ENCODE results near the gene RADX. TPM values are rescaled to one million over a fixed set of nuclear protein-coding genes. Genes with fewer than 3 reads are reported as not detected.
A peak's percentile ranks its signal among the peaks of the same experiment; 100 is the strongest.
"Not testable (repeated sequence)": the region's sequence is repeated elsewhere in the genome, so short reads cannot be mapped to it uniquely, and the experiment has no call there.

RADX gene
- 1.0 and 5.0 TPM in 2 replicates for total RNA-seq

- DNase-seq (ENCODE audit: low read depth), result peak; percentile 73
Measured at GRCh38 chrX:106611679-106612392, at the start of gene RADX. RADX (plus strand) TSS chrX:106611978; CDS start chrX:106612081, 103 bp downstream.

- no peak for DNase-seq (ENCODE audit: low read depth)
Measured at GRCh38 chrX:106564986-106565385, 46.8 kb upstream of the RADX start.

GRCh38 chrX:106566362-106566761 is 45.4 kb upstream of the RADX start:
- DNase-seq (ENCODE audit: low read depth), result no peak

- DNase-seq (ENCODE audit: low read depth), result no peak
Measured at GRCh38 chrX:106581856-106582255, 29.9 kb upstream of the RADX start.

GRCh38 chrX:106585478-106585877 is 26.3 kb upstream of the RADX start:
- no peak for DNase-seq (ENCODE audit: low read depth)

- no peak for DNase-seq (ENCODE audit: low read depth)
Measured at GRCh38 chrX:106588801-106589200, 23.0 kb upstream of the RADX start.

GRCh38 chrX:106599411-106599810 is 12.4 kb upstream of the RADX start:
- no peak for DNase-seq (ENCODE audit: low read depth)

- no peak for DNase-seq (ENCODE audit: low read depth)
Measured at GRCh38 chrX:106606571-106606970, 5.2 kb upstream of the RADX start.

- DNase-seq (ENCODE audit: low read depth), result no peak
Measured at GRCh38 chrX:106608016-106608415, 3.8 kb upstream of the RADX start.

GRCh38 chrX:106611317-106611678 is 480 bp upstream of the RADX start:
- DNase-seq (ENCODE audit: low read depth), result no peak

GRCh38 chrX:106612393-106612763 is 600 bp downstream of the RADX start:
- DNase-seq (ENCODE audit: low read depth), result no peak

GRCh38 chrX:106613277-106613676 is 1.5 kb downstream of the RADX start:
- no peak for DNase-seq (ENCODE audit: low read depth)

GRCh38 chrX:106615041-106615440 is 3.3 kb downstream of the RADX start:
- no peak for DNase-seq (ENCODE audit: low read depth)

GRCh38 chrX:106619797-106620196 is 8.0 kb downstream of the RADX start:
- peak; percentile 20 for DNase-seq (ENCODE audit: low read depth)

- no peak for DNase-seq (ENCODE audit: low read depth)
Measured at GRCh38 chrX:106621836-106622235, 10.1 kb downstream of the RADX start.

- no peak for DNase-seq (ENCODE audit: low read depth)
Measured at GRCh38 chrX:106626789-106627188, 15.0 kb downstream of the RADX start.

- no peak for DNase-seq (ENCODE audit: low read depth)
Measured at GRCh38 chrX:106631615-106632014, 19.8 kb downstream of the RADX start.

GRCh38 chrX:106649523-106650428 is 38.0 kb downstream of the RADX start:
- DNase-seq (ENCODE audit: low read depth), result no peak

- DNase-seq (ENCODE audit: low read depth), result not testable (repeated sequence)
Measured at GRCh38 chrX:106653625-106654024, 41.8 kb downstream of the RADX start.

GRCh38 chrX:106670631-106671030 is 58.9 kb downstream of the RADX start:
- no peak for DNase-seq (ENCODE audit: low read depth)

- DNase-seq (ENCODE audit: low read depth), result no peak
Measured at GRCh38 chrX:106672527-106672926, 60.7 kb downstream of the RADX start.

- DNase-seq (ENCODE audit: low read depth), result no peak
Measured at GRCh38 chrX:106680716-106681115, 68.9 kb downstream of the RADX start.

- DNase-seq (ENCODE audit: low read depth), result no peak
Measured at GRCh38 chrX:106684207-106684606, 72.4 kb downstream of the RADX start.

All from renal cortical epithelial cell (primary cell).